ENCODE results near the gene SLC2A13. TPM values are rescaled to one million over a fixed set of nuclear protein-coding genes. Genes with fewer than 3 reads are reported as not detected.

The SLC2A13 gene
- total RNA-seq: 3.7 and 6.9 TPM in 2 replicates

- DNase-seq (ENCODE audit: low read depth in 2 of 2): peak; percentile 81 to 82
Observed at GRCh38 chr12:40105515-40106201, at the start of gene SLC2A13. Gene SLC2A13 (minus strand): TSS chr12:40106081. CDS start chr12:40105808, 273 bp downstream.

GRCh38 chr12:40154381-40154780 lies 48.5 kb upstream of the SLC2A13 start:
- no peak for DNase-seq (ENCODE audit: low read depth in 2 of 2)

GRCh38 chr12:40153432-40153831 lies 47.6 kb upstream of the SLC2A13 start:
- peak in 1 of 2 donors; percentile 15 for DNase-seq (ENCODE audit: low read depth in 2 of 2)

- DNase-seq (ENCODE audit: low read depth in 2 of 2): peak; percentile 58 to 65
Observed at GRCh38 chr12:40152783-40153383, 47.0 kb upstream of the SLC2A13 start.

GRCh38 chr12:40149673-40150260 lies 43.9 kb upstream of the SLC2A13 start:
- DNase-seq (ENCODE audit: low read depth in 2 of 2): no peak

- DNase-seq (ENCODE audit: low read depth in 2 of 2): no peak
Observed at GRCh38 chr12:40146800-40147797, 41.2 kb upstream of the SLC2A13 start.

- no peak for DNase-seq (ENCODE audit: low read depth in 2 of 2)
Observed at GRCh38 chr12:40145896-40146295, 40.0 kb upstream of the SLC2A13 start.

GRCh38 chr12:40144023-40144422 lies 38.1 kb upstream of the SLC2A13 start:
- DNase-seq (ENCODE audit: low read depth in 2 of 2): no peak

- peak in 1 of 2 donors; percentile 6 for DNase-seq (ENCODE audit: low read depth in 2 of 2)
Observed at GRCh38 chr12:40142001-40142744, 36.3 kb upstream of the SLC2A13 start.

GRCh38 chr12:40138526-40138925 lies 32.6 kb upstream of the SLC2A13 start:
- no peak for DNase-seq (ENCODE audit: low read depth in 2 of 2)

GRCh38 chr12:40137252-40137651 lies 31.4 kb upstream of the SLC2A13 start:
- peak; percentile 50 to 76 for DNase-seq (ENCODE audit: low read depth in 2 of 2)

- DNase-seq (ENCODE audit: low read depth in 2 of 2): peak in 1 of 2 donors; percentile 40
Observed at GRCh38 chr12:40127408-40127807, 21.5 kb upstream of the SLC2A13 start.

GRCh38 chr12:40123496-40123895 lies 17.6 kb upstream of the SLC2A13 start:
- no peak for DNase-seq (ENCODE audit: low read depth in 2 of 2)

- DNase-seq (ENCODE audit: low read depth in 2 of 2): no peak
Observed at GRCh38 chr12:40122842-40123241, 17.0 kb upstream of the SLC2A13 start.

- DNase-seq (ENCODE audit: low read depth in 2 of 2): no peak
Observed at GRCh38 chr12:40117818-40118217, 11.9 kb upstream of the SLC2A13 start.

- DNase-seq (ENCODE audit: low read depth in 2 of 2): no peak
Observed at GRCh38 chr12:40110586-40110985, 4.7 kb upstream of the SLC2A13 start.

- peak in 1 of 2 donors; percentile 26 for DNase-seq (ENCODE audit: low read depth in 2 of 2)
Observed at GRCh38 chr12:40107803-40108620, 2.1 kb upstream of the SLC2A13 start.

GRCh38 chr12:40107098-40107802 lies 1.4 kb upstream of the SLC2A13 start:
- DNase-seq (ENCODE audit: low read depth in 2 of 2): peak; percentile 86 to 90

- no peak for DNase-seq (ENCODE audit: low read depth in 2 of 2)
Observed at GRCh38 chr12:40106655-40107054, 774 bp upstream of the SLC2A13 start.

All from lung microvascular endothelial cell (primary cell).